ENCODE results near the gene C19orf53.

- TF ChIP-seq CTCF (IDR thresholded peaks at IDR 0.05 in 4 of 5, conservative IDR thresholded peaks at IDR 0.05 in 1 of 5) = no peak
- no peak for TF ChIP-seq POLR2A (IDR thresholded peaks at IDR 0.05)
Measured at GRCh38 chr19:13729859-13730258, 44.4 kb upstream of the C19orf53 start.
